T-helper 1 cell treated with Interleukin-12 subunit alpha and Interleukin-12 subunit beta and Interleukin-4 antibody, amounts not matched to agents 30 μg/mL and 1 μg/mL, for 36 hours (primary cell): ENCODE results near the gene KCNE4.

Experiments used
- H3K27ac Mint-ChIP-seq: one replicate; pipeline ENCODE4 v1.8.0; 2021; ENCODE audit warnings: mild to moderate bottlenecking, mixed read lengths
- H3K27me3 Mint-ChIP-seq: one replicate; pipeline ENCODE4 v1.8.0; 2021; ENCODE audit warnings: low read depth, mixed read lengths
- H3K36me3 Mint-ChIP-seq: one replicate; pipeline ENCODE4 v1.8.0; 2021; ENCODE audit warnings: low read depth, mixed read lengths
- H3K4me1 Mint-ChIP-seq: one replicate; pipeline ENCODE4 v1.8.0; 2021; ENCODE audit warnings: low read depth, mixed read lengths
- H3K4me3 Mint-ChIP-seq: one replicate; pipeline ENCODE4 v1.8.0; 2021; ENCODE audit warnings: mild to moderate bottlenecking, moderate library complexity, mixed read lengths
- H3K9me3 Mint-ChIP-seq: one replicate; pipeline ENCODE4 v1.8.0; 2021; ENCODE audit warnings: mixed read lengths

The KCNE4 gene

DNA sequence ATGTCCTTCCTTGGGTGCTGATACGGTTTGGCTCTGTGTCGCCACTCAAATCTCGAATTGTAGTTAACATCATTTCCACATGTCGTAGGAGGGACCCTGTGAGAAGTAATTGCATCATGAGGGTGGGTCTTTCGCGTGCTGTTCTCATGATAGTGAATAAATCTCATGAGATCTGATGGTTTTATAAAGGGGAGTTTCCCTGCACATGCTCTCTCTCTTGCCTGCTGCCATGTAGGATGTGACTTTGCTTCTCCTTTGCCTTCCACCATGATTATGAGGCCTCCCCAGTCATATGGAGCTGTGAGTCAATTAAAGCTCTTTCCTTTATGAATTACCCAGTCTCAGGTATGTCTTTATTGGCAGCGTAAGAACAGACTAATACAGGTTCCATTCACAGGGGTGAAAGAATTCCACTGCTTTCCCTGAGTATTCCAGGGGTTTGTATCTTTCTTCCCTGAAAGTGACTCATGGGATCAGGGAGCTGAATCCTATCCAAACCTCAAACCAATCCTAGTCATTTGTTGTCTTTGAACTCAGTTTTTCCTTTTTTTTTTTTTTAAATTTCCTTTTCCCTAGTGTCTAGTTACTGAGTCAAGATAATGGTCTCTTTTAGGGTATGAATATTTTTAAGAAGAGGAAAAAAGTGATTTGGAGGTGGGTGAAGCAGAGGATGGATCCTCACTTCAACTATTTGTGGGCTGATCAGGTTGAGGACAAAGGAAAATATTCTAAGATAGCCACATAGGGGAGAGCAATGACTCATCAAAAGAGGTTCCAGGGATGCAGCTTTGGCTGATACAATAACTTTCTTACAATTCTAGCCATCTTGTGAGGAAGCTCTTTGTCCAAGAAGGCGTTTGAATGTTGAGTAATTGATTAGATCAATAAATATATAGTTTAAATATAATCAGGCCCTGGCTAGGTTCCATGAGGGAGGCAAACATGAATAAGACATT lies 19.5 kb upstream of the KCNE4 start:
- Mint-ChIP-seq H3K4me1 (no peaks in the 10 kb centered on the region), H3K4me3 (no peak overlapping the region), H3K9me3 (no peaks in the 10 kb centered on the region), H3K27ac (no peak overlapping the region), H3K27me3 (no peaks in the 10 kb centered on the region), H3K36me3 (no peaks in the 10 kb centered on the region)

DNA sequence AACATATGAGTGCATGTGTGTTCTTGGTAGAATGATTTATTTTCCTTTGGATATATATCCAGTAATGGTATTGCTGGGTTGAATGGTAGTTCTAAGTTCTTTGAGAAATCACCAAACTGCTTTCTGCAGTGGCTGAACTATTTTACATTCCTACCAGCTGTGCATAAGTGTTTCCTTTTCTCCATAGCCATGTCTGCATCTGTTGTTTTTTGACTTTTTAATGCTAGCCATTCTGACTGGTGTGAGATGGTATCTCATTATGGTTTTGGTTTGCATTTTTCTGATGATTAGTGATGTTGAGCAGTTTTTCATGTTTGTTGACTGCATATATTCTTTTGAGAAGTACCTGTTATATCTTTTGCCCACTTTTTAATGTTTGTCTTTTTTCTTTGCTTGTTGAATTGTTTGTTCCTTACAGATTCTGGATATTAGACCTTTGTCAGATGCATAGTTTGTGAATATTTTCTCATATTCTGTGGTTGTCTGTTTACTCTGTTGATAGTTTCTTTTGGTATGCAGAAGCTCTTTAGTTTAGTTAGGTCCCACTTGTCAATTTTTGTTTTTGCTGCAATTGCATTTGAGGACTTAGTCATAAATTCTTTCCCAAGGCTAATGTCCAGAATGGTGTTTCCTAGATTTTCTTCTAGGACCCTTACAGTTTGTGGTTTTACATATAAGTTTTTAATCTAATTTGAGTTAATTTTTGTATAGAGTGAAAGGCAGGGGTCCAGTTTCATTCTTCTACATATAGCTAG lies 17.6 kb upstream of the KCNE4 start:
- Mint-ChIP-seq H3K27me3 (no peaks in the 10 kb centered on the region), H3K36me3 (no peaks in the 10 kb centered on the region), H3K4me3 (no peak overlapping the region), H3K27ac (no peak overlapping the region), H3K4me1 (no peaks in the 10 kb centered on the region), H3K9me3 (no peaks in the 10 kb centered on the region)

DNA sequence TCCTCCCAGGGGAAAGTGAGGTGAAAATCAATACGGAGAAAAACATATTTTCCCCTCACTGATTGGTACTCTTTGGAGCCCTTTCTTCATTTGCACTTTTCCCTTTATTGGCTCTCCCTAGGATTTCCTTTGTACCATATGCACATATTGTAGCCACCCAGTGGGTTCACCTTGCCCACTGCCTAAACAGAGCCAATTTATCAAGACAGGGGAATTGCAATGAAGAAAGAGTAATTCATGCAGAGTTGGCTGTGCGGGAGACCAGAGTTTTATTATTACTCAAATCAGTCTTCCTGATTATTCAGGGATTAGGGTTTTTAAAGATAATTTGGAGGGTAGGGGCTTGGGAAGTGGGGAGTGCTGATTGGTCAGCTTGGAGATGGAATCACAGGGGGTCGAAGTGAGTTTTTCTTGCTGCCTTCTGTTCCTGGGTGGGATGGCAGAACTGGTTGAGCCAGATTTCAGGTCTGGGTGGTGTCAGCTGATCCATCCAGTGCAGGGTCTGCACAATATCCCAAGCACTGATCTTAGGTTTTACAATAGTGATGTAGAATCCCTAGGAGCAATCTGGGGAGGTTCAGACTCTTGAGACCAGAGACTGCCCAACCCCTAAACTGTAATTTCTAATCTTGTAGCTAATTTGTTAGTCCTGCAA lies 15.1 kb upstream of the KCNE4 start:
- no peaks in the 10 kb centered on the region for H3K36me3 Mint-ChIP-seq
- H3K4me1 Mint-ChIP-seq = no peaks in the 10 kb centered on the region
- H3K27ac Mint-ChIP-seq = no peak overlapping the region
- no peaks in the 10 kb centered on the region for H3K9me3 Mint-ChIP-seq
- H3K4me3 Mint-ChIP-seq = no peak overlapping the region
- H3K27me3 Mint-ChIP-seq = no peaks in the 10 kb centered on the region

DNA sequence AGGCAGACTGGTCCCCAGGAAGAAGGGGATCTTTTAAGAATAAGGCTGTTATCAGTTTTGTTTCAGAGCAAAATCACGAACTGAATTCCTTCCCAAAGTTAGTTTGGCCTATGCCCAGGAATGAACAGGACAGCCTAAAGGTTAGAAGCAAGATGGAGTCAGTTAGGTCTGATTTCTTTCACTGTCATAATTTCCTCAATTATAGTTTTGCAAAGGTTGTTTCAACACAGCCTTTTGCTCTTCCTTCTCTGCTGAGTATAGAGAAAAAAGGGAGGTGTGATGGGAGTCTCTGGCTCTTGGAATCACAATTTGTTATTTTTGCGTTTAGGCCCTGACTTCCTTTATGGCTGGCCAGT lies 14.6 kb upstream of the KCNE4 start:
- H3K4me1 Mint-ChIP-seq = no peaks in the 10 kb centered on the region
- no peaks in the 10 kb centered on the region for H3K9me3 Mint-ChIP-seq
- no peak overlapping the region for H3K4me3 Mint-ChIP-seq
- H3K27me3 Mint-ChIP-seq = no peaks in the 10 kb centered on the region
- no peaks in the 10 kb centered on the region for H3K36me3 Mint-ChIP-seq
- H3K27ac Mint-ChIP-seq = no peak overlapping the region

DNA sequence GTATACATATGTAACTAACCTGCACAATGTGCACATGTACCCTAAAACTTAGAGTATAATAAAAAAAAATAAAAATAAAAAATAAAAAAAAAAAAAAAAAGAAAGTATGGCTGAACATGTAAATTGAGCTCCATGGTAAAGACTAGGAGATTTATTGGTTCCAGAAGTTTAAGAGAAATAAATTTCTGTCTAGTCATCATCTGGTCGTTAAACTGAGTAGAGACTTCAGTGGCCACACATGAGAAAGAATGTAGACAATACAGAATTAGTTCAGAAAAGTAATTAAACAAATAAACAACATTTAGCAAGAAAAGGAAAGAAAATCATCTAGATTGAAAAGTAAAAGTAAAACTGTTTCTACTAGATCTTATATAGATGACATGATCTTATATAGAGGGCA lies 12.4 kb upstream of the KCNE4 start:
- Mint-ChIP-seq H3K4me3 (no peak overlapping the region), H3K4me1 (no peaks in the 10 kb centered on the region), H3K9me3 (no peaks in the 10 kb centered on the region), H3K27ac (no peak overlapping the region), H3K27me3 (no peaks in the 10 kb centered on the region), H3K36me3 (no peaks in the 10 kb centered on the region)

DNA sequence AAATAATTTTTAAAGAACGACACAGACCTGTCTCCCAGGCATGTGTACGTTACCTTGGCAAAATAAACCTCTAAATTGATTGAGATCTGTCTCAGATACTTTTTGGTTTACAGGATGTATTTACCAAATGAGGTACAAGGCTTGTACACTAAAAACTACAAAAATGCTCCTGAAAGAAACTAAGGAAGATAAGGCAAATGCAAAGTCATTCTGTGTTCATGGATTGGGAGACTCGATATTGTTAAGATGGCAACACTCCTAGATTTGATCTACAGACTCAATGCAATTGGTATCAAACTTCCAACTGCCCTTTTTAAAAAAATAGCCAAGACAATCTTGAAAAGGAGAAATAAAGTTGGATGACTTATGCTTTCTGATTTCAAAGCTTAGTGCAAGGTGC lies 11.5 kb upstream of the KCNE4 start:
- Mint-ChIP-seq H3K9me3 (no peaks in the 10 kb centered on the region), H3K36me3 (no peaks in the 10 kb centered on the region)

DNA sequence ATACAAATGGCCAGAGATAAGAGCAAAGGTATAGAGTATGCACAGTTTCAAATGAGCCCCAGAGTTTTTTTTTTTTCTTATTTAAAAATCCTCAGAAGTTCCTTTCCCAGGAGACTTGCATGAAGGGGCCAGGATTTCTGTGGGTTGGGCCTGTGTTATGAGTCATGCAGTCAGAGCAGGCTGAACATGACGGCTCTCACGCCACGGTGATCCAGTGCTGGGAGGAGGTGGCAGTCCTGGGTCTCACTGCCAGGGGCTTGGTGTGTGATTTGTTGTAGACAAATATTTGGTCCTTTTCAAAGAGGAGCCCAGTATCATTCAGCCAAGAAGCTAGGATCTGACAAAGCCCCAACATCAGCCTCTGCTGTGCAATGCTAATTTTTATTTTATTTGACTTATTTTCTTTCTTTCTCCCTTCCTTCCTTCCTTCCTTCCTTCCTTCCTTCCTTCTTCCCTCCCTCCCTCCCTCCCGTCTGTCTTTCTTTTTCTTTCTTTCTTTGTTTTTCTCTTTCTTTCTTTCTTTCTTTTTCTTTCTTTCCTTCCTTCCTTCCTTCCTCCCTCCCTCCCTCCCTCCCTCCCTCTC lies 10.4 kb upstream of the KCNE4 start:
- H3K4me1 Mint-ChIP-seq = no peaks in the 10 kb centered on the region
- H3K27me3 Mint-ChIP-seq = no peaks in the 10 kb centered on the region
- no peak overlapping the region for H3K27ac Mint-ChIP-seq
- H3K4me3 Mint-ChIP-seq = no peak overlapping the region
- no peaks in the 10 kb centered on the region for H3K9me3 Mint-ChIP-seq
- H3K36me3 Mint-ChIP-seq = no peaks in the 10 kb centered on the region

More for the DNA sequence above, 11.5 kb upstream of the KCNE4 start:
- Mint-ChIP-seq H3K4me3 (no peak overlapping the region), H3K27me3 (no peaks in the 10 kb centered on the region), H3K4me1 (no peaks in the 10 kb centered on the region), H3K27ac (no peak overlapping the region)

DNA sequence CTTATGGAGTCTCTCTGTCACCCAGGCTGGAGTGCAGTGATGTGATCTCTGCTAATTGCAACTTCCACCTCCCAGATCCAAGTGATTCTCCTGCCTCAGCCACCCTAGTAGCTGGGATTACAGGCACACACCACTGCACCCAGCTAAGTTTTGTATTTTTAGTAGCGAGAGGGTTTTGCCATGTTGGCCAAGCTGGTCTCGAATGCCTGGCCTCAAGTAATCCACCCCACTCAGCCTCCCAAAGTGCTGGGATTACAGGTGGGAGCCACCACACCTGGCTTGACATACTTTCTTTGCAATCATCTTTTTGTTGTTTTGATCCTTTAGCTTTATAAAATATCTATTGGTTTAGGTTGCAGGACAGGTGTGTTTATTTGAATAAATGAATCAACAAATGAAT lies 9.7 kb upstream of the KCNE4 start:
- Mint-ChIP-seq H3K4me1 (no peaks in the 10 kb centered on the region), H3K4me3 (no peak overlapping the region), H3K27ac (no peak overlapping the region), H3K9me3 (no peaks in the 10 kb centered on the region), H3K27me3 (no peaks in the 10 kb centered on the region), H3K36me3 (no peaks in the 10 kb centered on the region)

DNA sequence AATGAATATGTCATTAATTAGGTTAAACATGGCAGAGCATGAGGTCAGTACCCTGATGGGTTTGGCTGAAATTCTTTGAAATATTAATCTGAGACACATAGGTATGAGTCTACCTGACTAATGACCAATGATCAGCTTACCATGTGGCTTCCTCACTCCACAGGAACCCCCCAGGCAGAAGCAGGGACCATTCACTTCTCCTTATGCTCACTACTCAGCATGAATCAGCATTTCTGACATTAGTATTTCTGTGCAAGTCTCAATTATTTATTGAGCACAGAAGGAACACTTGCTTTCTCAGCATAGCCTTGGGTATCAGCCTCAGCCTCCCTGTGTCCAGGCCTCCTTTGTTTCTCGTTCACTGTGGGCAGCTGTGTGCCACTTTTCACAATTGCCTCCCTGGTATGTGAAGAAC lies 9.3 kb upstream of the KCNE4 start:
- Mint-ChIP-seq H3K27ac (no peak overlapping the region), H3K36me3 (no peaks in the 10 kb centered on the region), H3K4me1 (no peaks in the 10 kb centered on the region), H3K4me3 (no peak overlapping the region), H3K27me3 (no peaks in the 10 kb centered on the region), H3K9me3 (no peaks in the 10 kb centered on the region)

DNA sequence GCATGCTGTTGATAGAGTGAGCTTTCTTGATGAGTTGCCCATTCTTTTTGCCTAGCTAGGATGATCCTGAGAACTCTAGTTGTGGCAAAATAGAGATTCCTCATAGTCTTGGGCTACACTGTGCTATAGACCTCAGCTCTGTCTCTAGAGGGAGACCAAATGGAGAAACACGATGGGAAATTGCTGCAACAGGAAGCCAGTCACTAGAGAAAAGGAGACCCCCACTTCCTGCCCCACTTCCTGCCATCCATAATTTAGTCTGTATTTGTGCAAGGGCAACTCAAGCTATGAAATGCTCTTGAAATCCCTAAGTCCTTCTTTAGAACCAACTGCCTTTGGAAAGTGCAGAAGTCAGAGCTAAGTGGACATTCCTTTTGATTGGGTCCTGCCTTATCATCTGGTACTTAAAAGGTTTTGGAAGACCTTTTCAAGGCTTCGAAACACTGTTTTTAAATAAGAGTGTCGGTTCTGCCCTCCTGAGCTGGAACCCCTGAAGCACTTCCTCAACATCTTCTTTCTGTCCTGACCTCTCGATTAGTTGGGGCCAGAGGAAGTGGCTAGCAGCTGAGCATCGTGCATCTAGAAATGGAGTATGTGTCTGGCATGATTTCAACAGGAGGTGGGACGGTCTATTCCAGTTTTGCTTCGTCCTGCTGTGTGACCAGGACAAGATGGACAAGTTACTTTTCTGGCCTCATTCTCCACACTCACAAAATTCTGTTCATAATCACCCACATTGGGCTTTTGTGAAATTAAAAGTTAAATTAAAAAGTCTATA lies 8.6 kb upstream of the KCNE4 start:
- Mint-ChIP-seq H3K4me3 (no peak overlapping the region), H3K27me3 (no peaks in the 10 kb centered on the region), H3K4me1 (no peaks in the 10 kb centered on the region), H3K9me3 (no peaks in the 10 kb centered on the region), H3K27ac (no peak overlapping the region), H3K36me3 (no peaks in the 10 kb centered on the region)

DNA sequence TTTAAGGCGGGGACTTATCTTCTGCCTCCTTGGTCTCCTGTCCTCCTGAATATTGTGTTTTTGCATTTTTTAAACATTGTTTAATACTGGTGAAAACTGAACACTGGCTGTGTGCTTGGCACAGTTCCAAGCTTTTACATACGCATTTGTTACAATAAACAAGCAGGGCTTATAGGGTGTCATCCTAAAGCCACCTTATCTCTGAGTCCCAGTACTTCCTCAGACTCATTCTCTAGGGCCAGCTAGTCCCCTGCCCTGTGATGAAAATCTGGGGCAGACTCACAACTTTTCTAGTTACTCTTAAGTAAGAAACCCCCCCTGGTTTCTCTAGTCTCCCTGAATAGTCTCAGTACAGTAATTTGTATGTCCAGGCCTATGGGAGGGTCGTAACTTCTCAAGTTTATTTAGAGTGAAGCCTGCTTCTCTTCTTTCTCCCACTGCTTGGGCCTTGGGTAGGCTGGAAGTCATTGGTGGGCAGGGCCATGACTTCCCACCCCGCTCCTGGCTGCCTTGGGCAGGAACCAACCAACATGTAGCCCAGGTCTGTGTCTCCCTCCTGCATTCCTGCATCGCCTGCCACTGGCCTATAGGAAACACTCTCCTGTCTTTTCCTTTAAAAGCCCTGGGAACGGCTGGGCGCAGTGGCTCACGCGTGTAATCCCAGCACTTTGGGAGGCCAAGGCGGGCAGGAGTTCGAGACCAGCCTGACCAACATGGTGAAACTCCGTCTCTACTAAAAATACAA lies 7.7 kb upstream of the KCNE4 start:
- H3K27ac Mint-ChIP-seq = no peak overlapping the region
- H3K4me3 Mint-ChIP-seq = no peak overlapping the region
- H3K36me3 Mint-ChIP-seq = no peaks in the 10 kb centered on the region
- H3K9me3 Mint-ChIP-seq = no peaks in the 10 kb centered on the region
- no peaks in the 10 kb centered on the region for H3K4me1 Mint-ChIP-seq
- no peaks in the 10 kb centered on the region for H3K27me3 Mint-ChIP-seq

DNA sequence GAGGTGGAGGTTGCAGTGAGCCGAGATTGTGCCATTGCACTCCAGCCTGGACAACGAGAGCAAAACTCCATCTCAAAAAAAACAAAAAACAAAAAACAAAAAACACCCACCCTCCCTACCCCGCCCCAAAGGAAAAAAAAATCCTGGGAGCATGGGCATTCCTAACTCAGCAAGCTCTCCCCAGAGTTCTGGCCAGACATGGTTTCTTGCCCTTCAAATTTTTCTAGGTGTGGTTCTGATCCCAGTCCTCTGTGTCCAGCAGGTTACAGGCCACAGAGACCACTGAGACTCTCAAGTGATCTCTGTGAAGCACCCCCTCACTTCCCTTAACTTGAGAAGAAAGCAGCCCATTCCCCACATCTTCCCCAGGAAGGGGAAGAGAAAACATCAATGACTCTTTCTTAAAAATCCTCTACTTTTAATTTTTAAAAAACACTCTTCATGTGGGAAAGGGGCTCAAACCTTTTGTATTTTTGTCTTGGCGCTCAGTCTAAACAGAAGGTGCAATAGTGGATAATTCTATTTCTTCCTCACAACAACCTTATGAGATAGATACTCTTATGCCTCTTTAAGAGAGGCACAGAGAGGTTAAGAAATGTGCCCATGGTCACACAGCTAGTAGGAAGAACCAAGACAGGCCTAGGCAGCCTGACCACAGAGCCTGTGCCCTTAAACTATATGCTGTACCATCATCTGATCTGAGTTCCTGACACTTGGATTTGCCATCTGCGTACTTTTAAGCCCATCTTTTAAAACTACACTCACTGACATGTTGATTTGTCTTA lies 6.9 kb upstream of the KCNE4 start:
- Mint-ChIP-seq H3K9me3 (no peaks in the 10 kb centered on the region), H3K4me3 (no peak overlapping the region), H3K36me3 (no peaks in the 10 kb centered on the region), H3K27me3 (no peaks in the 10 kb centered on the region), H3K27ac (no peak overlapping the region), H3K4me1 (no peaks in the 10 kb centered on the region)

DNA sequence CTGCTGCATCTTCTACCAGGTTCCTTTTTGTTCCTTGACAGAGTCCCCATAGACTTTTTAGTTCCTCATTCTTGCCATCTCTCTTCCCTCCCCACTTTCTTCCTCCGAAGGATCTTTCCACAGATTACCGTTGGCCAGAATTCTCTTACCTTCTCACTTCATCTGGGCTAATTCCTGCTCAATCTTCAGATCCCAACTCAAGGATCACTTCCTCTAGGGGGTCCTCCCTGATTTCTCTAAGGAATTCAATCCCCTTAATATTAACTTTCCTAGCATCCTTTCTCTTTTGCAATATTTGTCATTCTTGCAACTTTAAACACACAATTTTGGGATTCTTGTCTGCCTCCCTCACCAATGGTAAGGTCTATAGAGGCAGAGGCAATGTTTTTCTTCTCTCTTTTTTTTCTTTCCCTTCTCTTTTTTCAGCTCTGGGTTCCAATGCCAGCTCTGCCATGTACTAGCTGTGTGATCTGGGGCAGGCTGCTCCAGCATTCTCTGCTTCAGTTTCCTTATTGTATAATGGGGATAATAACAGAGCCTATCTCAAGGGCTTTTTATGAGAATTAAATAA lies 5.4 kb upstream of the KCNE4 start:
- no peaks in the 10 kb centered on the region for H3K9me3 Mint-ChIP-seq

More for the DNA sequence above, 5.4 kb upstream of the KCNE4 start:
- Mint-ChIP-seq H3K4me3 (no peak overlapping the region), H3K27ac (no peak overlapping the region), H3K27me3 (no peaks in the 10 kb centered on the region), H3K36me3 (no peaks in the 10 kb centered on the region), H3K4me1 (no peaks in the 10 kb centered on the region)
